Stimulated activated CD8-positive, alpha-beta memory T cell treated with anti-CD3 and anti-CD28 coated beads, Interleukin-7, amount 100 ng/mL, for 1 hour (primary cell): ENCODE data around the gene CDH2.

Source experiments
- DNase-seq, 2 donors: peaks; one replicate each; pipeline ENCODE4 v3.0.0-alpha.2; 2020; ENCODE audit warnings: low read depth in 2 of 2

CDH2 gene

GRCh38 chr18:28088477-28088876 is 88.5 kb downstream of the CDH2 start:
- no peak for DNase-seq

DNA sequence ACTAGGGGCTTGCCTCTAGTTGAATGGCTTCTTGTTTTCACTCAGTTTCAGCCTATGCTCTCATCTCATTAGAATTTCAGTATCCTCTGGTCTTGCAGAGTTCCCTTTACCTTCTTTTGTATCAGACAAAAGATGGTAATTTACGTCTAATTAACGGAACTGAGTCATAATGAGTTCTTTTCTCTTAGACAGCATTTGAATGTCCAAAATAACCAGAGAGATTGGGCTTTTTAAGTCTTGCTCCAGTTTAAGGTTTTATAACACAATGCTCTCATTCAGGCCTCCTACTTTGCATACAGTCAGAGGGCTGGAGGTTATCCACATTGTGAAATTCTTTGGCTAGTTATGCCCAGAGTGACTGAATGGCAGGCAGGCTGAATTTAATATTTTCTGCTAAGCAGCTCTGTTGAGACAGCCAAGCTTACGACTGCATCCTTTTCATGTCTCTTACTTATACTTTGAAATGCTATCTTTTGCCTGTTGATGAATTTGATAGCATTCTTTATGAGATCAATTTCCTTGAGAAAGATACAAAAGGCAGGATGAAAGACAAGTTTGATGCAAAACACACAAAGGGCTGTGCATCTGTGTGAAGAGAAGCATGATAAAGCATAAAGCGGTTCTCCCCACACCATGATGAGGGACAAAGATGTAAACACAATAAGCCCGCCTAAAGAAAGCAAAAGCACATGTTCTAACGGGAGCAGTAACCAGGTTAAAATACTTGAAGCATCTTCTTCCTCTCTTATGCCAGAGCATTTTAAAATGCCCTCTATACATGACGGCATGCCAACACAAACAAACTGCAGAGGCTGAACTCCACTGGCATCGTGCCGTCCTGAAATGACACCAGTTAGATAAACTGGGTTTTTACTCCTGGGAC is 90.0 kb downstream of the CDH2 start:
- DNase-seq: no peak

DNA sequence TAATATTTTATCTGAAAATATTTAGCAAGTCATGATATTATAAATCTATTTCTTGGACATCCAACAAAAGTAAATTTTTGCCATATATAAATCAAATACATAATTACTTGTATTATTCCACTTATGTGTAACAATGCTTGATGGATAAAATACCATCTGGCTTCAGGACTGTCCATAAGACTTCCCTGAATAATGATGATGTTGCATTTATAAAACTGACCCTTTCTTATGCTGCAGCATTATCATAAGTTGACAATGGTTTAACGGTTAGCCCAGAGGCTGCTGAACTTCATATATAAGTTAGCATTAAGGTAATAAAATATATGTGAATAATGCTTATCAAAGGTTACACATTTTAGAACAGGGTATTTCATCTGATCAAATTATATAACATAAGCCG is 95.4 kb downstream of the CDH2 start:
- no peak for DNase-seq

GRCh38 chr18:28080876-28081300 is 96.0 kb downstream of the CDH2 start:
- DNase-seq: no peak

DNA sequence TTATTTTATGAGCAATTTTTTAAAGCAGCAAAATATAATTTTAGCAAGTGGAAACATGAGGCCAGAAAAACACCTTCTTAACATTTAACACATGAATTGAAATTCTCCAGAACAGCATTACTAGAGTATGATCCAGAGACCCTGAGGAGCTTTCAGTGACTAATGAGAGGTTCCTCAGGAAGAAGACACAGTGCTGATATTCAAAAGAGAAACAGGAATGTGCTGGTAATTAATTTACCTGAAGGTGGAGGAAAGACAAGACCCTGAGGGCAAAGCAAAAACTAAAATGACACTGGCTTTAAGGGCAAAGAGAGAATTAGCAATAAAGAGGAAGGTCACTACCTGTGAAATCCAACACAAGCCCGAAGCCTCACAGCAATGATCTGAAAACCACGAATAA is 97.0 kb downstream of the CDH2 start:
- DNase-seq: no peak

DNA sequence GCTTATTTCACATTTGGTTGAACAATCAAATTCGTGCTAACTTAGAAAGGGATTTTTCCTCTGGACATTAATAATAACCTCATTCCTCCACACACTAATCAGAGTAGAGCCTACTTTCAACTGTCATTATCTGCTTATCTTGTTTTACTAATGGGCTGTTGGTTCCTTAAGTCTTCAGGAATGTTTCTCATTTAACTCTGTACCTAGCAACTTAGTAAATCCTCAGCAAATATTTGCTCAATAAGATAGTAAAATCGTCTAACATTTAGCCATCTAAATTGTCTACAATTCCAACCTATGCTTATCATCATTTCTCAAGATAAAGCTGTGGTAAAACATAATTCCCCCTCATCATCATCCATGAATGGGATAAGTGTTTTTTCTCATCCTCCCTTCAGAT is 98.1 kb downstream of the CDH2 start:
- no peak for DNase-seq

DNA sequence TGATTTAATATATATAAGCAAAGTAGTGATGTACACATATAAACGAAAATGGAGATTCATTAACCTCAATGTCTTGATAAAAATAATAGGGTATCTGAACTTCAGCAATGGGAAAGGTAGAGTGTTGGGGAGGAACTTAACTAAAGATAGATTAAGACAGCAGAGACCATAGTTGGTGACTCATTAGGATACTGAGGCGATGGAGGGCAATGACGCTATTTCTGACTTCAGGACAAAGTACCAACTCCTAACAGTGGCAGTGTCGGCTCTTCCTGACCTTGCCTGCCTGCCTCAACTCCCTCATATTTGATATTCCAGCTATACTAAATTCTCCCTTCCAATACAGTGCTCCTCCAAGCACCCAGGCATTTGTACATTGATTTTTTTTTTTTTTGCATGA is 98.6 kb downstream of the CDH2 start:
- DNase-seq: no peak

DNA sequence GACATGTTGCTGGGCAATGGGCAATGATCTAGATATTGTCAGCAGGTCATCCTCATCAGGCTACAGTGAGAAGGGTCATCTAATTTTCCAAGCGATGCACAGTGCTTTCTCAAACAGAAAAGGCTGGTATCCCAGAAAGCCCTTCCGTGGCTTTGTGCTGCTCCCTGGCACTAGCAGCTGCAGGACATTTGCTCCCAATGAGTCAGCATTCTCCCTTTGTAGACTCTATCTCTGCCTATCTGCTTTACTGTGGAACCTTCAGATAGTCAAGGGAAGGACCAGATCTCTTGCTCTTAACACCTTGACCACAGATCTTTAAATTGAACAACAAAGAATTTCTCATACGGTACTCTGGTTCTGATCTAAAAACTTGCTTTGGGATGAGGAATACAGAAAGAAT is 101.4 kb downstream of the CDH2 start:
- DNase-seq: no peak

GRCh38 chr18:28074076-28074475 is 102.9 kb downstream of the CDH2 start:
- no peak for DNase-seq

DNA sequence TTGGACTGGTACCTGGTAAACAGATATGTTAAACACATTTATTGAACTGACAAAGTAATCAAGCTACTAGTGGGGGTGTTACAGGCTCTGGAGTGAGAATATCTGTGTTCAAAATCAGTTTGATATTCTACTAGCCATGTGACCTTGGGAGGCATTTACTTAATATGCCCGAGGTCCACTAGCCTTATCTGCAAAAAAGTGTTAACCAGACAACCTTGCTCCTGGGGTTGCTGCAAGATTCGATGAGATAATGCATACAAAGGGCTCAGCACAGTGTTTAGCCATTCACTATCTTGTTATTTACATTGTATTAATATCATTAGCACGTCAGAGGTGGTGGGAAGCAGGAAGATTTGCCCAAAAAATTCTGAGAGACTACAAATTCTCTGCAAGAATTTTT is 103.3 kb downstream of the CDH2 start:
- DNase-seq: no peak

DNA sequence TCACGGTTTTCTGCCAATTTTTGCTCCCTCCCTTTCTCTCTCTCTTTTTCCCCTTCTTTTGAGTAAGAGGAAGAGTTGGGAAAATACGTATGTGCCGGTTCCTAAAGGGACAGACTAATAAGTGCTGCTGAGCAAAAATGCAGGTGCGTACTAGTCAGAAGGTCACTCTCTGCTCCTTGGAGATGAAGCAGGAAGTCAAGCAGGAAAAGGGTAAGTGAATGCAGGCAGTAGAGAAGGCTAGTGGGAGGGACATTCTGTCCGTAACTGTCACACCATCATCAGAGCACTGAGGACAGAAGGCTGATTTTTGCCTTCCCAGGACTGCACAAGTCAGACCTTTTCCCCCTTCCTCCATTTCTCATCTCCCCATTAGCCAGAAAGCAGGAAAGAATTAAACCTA is 105.7 kb downstream of the CDH2 start:
- no peak for DNase-seq

- no peak for DNase-seq
Measured at GRCh38 chr18:28068207-28068606, 108.7 kb downstream of the CDH2 start.

- DNase-seq: no peak
Measured at GRCh38 chr18:28067346-28067745, 109.6 kb downstream of the CDH2 start.

- no peak for DNase-seq
Measured at GRCh38 chr18:28065793-28066186, 111.1 kb downstream of the CDH2 start.

GRCh38 chr18:28065031-28065792 is 111.7 kb downstream of the CDH2 start:
- DNase-seq: no peak

DNA sequence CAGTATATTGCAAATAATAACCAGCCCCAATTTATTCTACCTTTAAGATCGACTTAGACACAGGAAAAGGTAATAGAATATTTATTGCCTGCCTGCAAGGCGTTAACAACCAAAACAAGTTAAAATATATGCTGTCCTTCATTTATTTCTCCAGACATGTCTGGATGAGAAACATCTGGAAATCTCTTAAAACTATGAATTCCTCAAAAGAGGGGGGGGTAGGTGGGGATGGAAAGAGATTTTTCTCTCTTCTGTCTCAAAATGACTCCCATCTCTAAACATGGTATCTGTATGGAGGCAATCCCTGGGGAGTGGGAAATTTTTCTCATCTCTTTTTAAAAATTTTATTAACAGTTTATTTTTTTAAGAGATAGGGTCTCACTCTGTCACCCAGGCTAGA is 113.0 kb downstream of the CDH2 start:
- DNase-seq: no peak

DNA sequence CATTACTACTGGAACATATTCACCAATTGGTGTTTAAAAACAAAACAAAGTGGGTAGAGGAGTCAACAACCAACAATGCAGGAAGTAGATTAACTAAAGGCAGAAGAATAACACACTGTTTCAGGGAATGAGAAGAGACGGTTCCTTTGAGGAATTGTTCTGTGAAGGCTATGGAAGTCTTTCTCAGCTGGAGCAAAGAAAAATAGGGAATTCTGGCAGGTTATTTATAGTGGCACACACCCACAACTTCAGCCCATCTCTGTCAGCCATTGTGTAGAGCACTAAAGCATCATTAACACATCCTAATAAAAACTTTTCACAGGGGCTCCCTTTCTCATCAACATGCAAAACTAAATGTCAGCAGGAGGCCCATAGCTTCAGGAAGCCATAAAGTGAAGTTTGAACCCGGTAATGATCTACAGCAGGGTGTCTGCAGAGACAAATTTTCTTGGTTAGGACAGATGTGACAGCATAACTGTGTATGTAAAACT is 113.6 kb downstream of the CDH2 start:
- DNase-seq: no peak

DNA sequence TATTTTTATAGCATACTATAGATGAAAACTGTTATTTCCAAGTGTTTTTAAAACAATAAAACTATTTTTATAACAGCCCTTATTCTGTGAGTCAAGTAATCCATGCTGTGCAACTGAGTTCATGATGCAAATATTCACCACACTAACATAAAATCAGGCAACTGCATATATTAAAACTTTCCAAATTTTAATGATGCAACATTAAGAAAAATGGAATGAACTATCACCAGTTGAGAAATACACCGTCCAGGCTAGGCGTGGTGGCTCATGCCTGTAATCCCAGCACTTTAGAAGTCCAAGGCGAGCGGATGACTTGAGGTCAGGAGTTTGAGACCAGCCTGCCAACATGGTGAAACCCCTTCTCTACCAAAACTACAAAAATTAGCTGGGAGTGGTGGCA is 114.5 kb downstream of the CDH2 start:
- no peak for DNase-seq

GRCh38 chr18:28059861-28060260 is 117.1 kb downstream of the CDH2 start:
- no peak for DNase-seq

DNA sequence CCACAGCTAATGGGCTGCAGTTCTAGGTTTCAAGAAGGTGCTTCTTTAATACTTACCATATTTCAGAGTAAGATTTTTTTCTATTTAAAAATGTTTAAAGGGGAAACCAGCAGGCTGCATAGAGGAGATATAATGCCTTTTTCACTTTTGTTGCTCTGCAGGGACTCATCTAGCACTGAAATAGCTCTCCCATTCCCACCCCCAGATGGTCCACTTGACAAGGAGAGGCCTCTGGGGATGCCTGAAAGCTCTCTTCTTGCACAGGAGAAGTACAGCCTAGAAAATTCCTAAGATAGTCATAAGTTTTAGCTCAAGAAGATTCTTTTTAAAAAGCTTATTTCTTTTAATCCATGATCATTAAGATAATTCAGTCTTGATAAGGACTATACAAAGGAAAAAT is 126.4 kb downstream of the CDH2 start:
- no peak for DNase-seq

- no peak for DNase-seq
Measured at GRCh38 chr18:28048612-28049011, 128.3 kb downstream of the CDH2 start.

GRCh38 chr18:28045880-28046279 is 131.1 kb downstream of the CDH2 start:
- DNase-seq: no peak
